Esophagus muscularis mucosa (tissue), 3 donors: ENCODE data around the gene MEF2C.

ENCODE experiments used
- CTCF ChIP-seq, 3 experiments: fragments of 200-600 bp in 2 of 3; fragments of 450-650 bp in 1 of 3; sonication (generic) in 2 of 3; IDR thresholded peaks; one replicate each; pipeline ENCODE4 v1.5.1; 2017 to 2019; ENCODE audit warnings: antibody characterized with exemption in 3 of 3, mild to moderate bottlenecking in 2 of 3, moderate library complexity in 1 of 3
- POLR2A ChIP-seq: fragments of 450-650 bp; IDR thresholded peaks from one replicate; pipeline ENCODE4 v1.6.1; 2017; ENCODE audit warnings: antibody characterized with exemption, moderate library complexity, mild to moderate bottlenecking, low read depth
- POLR2AphosphoS5 ChIP-seq, 2 donors: sonication (generic); formaldehyde crosslinking; IDR thresholded peaks; one replicate each; pipeline ENCODE4 v1.6.1; 2017; ENCODE audit warnings: antibody characterized with exemption in 2 of 2

- TF ChIP-seq CTCF (IDR thresholded peaks at IDR 0.05) (no peak), POLR2AphosphoS5 (IDR thresholded peaks at IDR 0.05) (no peak), POLR2A (no peak)
Measured at GRCh38 chr5:88734983-88735382, 148.0 kb downstream of the MEF2C start.
